ENCODE data around the gene CAPN2.

Gene CAPN2

DNA sequence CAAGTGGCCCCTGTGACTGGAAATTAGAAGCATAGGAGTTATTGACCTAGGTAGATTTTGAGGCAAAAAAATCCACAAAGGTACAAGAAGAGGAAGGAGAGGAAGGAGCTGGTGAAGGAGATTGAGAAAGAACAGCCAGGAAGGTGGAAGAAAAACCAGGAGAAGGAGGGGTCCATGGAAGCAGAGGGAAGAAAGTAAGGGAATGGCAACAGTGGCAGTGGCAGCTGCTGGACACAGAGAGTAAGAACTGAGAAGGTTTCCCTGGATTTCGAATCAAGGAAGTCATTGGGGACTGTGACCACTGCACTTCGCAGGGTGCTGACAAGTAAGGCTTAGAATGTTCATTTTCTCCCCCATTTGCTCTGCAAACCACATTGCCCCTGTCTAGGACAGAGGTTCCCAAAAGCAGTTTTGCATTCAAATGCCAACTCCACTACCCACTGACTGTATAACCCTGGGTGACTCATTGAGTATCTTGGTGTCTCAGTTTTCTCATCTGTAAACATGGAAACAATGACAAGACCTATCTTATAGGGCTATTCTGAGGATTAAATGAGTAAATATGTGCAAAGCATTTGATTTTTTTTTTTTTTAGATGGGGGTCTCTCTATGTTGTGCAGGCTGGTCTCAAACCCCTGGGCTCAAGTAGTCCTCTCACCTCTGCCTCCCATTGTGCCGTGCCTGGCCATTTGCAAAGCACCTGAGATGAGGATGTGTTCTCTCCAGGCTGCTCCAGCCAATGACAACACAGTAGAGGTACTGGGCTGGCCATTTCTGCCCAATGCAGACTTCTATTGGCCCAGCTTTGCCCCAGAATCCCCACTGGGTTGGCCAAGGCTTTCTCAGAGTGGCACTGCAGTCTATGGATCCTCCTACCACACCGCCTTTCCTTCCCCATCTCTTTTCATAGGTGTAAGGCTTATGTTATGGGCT is 9.3 kb upstream of the CAPN2 start:
- no peak for DNase-seq (ENCODE audit: low read depth, low spot score)

DNA sequence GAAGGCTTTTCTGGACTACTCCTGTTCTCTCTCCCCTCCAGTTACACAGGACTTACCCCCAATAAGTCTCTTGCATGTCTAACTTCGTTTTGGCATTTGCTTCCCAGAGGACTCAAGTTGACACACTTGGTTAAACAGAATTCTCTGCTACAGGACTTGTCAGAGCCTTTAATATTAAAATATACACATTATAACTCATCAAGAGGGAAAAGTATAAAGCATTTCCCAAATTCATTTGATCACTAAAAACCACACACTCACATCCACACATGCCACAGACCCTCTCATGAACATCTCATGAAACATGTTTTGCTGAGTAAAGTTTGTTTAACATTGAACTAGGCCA is 8.7 kb upstream of the CAPN2 start:
- DNase-seq (ENCODE audit: low read depth, low spot score): no peak

DNA sequence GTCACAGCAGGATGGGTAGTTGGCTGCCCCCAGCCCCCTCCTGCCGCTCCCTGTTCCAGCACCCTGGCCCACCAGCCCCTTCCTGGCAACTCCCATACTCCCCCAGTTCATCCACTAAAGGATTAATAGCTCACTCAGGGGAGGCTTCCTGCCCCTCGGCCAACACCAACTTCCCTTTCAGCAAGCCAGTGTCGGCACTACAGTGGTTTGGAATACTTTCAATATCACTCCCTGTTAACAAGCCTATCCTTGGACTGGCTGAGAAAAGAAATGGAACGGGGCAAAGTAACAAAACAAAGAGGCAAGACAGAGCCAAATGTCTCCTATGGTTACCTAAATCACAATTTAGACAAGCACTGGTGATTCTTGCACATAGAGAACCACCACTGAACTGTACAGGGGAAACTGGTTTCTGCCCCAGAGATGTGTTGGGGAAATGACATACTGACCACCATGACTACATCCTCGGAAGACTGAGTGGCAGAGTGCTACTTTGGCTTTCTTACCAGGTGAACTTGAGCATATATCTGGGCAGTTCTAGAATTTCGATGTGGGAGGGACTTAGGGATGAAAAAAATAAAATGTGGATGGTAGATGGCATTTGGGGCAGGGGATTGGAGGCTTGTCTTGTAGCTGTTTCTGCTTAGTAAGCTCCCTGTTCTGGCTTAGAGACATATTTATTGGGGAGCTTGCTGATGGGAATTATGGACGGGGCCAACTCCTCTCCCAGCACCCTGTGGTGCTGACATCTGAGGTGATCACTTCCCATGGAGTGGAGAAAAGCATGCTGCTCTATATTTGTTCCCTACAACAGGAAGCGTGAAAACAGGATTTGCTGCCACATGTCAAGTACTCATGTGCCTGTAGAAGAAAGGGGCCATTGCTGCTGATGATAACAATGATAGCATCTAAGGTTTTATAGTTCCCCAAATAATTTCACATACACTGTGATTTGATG is 7.1 kb upstream of the CAPN2 start:
- DNase-seq (ENCODE audit: low read depth, low spot score): no peak

DNA sequence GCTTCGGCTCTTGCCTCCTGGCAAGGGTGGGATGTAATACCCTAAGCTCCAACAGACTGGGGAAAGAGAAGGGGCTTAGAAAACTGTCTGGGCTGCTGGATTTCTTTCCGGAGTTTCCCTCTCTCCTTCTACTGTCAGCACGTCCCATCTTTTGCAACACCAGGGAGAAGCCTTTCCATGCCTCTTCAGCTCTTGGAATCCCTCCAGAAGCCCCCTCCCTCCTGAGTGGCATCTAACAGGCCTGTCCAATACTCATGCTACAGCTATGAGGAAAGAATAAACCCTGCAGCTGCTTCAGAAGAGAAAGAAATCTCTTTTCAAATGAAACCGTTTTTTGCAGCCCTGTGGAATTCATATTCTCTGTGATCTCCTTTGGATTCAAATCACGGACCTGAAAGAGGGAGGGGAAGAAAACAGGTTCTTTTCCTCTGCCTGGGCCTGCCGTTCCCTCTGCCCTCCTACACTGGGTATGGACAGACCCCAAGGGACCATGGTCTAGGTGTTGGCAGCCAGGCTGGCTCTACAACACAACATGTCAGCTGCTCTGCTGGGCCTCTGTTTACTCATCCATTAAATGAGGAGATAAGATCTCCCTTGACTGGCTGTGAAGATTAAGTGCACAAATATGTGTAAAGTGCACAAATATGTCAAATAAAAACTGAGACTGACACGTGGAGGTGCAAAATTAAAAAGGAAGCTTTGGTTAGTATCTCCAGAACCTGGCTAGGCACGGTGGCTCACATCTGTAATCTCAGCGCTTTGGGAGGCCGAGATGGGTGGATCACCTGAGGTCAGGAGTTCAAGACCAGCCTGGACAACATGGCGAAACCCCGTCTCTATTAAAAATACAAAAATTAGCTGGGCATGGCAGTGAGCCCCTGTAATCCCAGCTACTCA is 6.0 kb upstream of the CAPN2 start:
- DNase-seq (ENCODE audit: low read depth, low spot score): no peak

DNA sequence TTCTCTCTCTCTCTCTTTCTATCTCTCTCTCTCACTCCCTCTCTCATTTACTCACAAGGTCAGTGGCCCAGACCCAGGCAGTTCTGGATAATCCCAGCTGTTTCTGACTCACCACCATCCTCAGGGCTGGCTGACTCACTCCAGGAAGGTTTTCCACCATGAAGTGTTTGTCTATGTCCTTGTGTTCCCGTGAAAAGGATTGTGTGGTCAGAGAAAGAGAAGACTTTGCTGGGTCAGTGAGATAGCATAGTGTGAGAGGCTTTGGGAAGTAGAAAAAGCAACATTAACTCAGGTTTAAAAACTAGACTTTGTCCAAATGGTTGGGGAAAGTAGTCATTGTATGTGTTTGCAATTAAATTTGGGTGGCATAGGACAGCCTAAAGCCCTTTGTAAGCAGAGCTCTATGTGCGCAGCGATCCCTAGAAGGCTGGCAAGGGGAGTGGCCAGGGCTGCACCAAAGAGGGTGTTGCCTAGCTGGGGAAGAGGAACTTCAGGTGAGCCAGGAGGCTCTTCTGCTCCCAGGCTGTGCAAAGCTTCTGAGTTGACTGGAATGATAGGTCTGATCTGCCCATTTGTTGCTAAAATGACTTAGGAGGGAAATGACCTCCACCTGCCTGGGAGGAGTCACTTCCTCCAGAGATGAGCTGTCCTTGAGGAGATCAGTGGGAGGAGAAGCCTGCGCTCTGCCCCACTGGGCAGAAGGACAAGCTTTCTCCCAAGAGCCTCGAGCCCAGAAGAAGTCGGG is 4.9 kb upstream of the CAPN2 start:
- DNase-seq (ENCODE audit: low read depth, low spot score): no peak

DNA sequence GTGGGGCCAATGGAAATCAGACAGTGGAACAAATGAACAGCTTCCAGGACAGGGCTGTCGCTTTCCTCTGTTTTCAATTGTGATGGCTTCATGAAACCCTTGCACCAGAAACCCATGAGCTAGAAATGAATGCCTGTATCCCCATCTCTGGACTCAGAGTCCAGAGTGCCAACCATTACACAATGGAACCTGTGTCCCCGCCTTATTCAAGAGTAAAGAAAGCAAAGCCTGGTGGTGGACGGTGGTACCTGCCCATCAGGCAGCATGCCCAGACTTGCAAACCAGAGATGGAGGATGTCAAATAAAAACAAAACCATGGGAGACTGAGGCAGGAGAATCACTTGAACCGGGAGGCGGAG is 4.4 kb upstream of the CAPN2 start:
- no peak for DNase-seq (ENCODE audit: low read depth, low spot score)

DNA sequence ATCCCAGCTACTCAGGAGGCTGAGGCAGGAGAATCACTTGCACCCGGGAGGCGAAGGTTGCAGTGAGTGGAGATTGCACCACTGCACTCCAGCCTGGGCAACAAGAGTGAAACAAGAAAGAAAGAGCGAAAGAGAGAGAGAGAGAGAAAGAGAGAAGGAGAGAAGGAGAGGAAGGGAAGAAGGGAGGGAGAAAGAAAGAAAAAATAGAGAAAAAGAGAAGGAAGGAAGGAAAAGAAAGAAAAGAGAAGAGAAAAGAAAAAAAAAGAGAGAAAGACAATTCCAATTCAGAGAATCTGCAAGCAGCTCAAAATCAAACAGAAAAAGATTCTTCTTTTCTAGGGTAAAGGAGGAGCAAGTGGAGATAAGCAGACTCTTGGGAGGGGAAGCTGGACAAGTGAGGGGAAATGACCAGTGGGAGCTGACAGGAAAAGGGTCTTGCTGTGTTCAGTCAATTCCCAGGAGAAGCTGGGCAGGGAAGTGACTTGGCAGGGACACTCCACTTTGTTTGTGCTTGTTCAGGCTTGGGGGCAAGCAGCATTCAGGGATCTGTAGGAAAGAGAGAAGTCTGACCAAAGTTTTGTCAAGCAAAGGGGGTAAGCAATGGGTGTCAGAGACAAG is 3.6 kb upstream of the CAPN2 start:
- DNase-seq (ENCODE audit: low read depth, low spot score): no peak

DNA sequence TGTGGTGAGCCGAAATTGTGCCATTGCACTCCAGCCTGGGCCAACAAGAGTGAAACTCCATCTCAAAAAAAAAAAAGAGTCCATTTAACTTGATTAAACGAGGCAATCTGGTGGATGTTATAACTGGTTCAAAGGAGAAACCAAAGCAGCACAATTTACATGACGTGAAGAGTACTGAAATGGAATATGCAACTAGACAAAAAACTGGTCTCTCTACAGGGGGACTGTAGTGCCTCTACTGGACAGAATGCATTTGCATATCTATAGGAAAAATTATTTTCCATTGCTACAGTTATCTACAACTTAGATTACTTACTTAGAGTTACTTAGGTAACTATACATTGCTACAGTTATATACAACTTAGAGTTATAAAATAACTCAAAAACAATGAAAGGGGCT is 2.7 kb upstream of the CAPN2 start:
- DNase-seq (ENCODE audit: low read depth, low spot score): no peak

DNA sequence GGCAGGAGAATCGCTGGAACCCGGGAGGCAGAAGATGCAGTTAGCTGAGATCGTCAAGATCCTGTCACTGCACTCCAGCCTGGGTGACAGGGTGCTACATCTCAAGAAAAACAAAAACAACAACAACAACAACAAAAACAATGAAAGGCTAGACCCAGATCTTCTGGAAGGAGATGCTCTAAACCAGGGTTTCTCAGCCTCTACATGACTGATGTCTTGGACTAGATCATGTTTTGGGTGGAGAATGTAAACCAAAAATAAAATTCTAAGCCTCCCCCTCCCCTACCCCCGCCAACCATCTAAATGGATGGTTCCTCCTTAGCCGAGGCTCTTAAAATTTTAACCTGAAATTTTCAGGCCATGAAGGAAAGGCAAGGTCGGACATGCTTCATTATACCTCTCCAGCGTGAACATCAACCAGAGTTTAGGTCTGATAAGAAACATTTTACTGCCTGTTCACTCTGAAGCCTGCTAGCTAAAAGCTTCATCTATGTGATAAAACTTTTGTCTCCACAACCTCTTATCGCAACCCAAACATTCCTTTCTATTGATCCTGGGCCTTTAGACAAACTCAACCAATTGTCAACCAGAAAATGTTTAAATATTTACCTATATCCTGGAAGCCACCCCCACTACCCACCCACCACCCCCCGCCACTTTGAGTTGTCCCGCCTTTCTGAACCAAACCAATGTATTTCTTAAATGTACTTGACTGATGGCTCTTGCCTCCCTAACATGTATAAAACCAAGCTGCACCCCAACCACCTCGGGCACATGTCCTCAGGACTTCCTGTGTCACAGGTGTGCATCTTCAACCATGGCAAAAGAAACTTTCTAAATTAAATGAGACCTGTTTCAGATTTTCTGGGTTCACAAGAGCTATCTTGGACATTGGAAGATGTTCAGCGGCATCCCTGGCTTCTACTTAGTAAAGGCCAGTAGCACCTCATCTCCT is 1.9 kb upstream of the CAPN2 start:
- no peak for DNase-seq (ENCODE audit: low read depth, low spot score)

DNA sequence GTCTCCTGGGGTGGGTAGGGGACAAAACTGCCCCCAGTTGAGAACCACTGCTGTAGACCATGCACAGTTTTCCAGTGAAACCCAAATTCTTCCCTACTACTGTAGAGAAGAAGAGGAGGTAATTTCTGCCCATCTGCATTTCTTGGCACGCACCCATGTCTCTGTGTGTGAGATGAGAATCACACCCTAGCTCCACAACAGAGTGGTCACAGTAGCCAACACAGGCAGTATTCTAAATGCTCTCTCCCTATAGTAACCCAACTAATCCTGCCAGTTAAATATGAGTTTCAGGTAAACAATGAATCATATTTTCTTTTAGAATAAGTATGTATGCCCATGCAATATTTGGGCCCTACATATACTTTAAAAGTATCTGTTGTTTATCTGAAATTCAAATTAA is 1.2 kb upstream of the CAPN2 start:
- no peak for DNase-seq (ENCODE audit: low read depth, low spot score)

DNA sequence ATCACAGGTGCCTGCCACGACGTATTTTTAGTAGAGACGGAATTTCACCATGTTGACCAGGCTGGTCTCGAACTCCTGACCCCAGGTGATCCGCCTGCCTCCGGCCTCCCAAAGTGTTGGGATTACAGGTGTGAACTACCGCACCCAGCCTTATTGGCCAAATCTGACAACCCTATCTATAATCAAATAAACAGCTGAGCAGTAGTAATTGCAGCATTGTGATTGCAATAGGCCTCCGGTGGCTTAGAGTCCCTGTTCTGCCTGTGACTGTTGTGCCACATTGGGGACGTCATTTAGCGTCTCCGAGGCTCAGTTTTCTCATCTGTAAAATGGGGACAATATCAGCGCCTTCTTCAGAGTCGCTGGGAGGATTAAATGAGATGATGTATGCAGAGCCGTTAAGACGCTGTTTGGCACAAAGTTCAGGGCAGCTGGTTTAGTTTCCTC is 569 bp upstream of the CAPN2 start:
- DNase-seq (ENCODE audit: low read depth, low spot score): no peak

DNA sequence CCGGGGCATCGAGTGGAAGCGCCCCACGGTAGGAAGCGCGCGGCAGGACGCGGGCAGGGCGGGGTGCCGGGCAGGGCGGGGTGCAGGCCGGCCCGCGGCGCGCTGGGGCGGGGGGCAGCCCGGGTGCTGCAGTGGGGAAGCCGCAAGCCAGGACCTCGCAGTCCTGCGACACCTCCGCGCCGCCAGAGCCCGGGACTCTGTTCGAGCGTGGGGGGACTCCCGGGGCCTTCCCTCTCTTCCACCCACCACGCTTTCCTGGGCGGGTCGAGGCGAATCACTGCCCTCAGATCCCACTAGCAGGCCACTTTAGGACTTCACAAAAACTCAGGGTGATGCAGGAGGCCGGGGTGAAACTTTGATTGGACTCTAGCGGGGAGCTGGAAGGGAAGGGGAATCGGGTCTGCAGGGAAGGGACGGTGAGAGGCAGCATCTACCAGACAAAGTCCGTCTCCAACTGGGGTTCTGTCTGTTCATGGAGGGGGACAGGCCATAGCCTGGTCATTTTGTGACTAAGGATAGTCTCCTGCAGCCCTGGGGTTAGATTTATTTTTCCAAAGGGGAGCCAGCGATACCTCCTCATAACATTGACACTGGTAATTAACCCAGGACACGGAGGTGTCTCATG is 623 bp downstream of the CAPN2 start:
- no peak for DNase-seq (ENCODE audit: low read depth, low spot score)

DNA sequence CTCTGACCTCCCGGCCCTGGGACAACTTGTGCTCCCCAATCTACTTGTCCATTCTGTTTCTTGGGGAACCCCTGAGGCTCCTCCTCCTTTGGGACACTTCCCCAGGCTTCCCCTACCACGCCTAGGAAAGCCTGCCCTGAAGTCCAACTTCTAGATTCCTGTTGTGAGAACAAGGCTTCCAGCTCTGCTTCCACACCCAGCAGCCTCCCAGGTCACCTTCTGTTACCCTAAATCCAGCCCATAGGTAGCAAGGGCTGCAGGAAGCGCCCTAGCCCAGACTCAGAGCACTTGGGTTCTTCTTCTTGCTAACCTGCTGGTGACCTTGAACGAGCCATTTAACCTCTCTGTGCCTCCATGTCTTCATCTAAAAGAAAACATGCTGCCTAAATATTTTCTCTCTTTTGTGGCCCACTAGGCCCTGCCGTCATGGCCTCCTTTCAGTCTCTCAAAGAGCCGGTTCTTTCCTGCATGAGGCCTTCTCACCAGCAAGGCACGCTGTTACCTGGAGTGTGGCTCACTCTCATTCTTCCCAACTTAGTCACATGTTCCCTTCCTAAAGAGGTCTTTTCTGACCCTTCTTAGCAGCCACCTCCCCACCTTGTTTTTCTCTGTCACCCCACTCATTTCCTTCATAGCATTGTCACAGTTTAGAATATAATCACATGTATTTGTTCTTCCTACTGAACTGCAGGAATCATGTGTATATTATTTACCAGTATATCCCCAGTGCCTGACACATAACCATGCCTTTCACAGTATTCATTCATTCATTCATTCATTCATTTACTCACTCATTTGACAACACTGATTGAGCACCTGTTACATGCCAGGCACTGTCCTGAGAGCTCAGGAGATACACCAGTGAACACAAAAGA is 1.4 kb downstream of the CAPN2 start:
- no peak for DNase-seq (ENCODE audit: low read depth, low spot score)

DNA sequence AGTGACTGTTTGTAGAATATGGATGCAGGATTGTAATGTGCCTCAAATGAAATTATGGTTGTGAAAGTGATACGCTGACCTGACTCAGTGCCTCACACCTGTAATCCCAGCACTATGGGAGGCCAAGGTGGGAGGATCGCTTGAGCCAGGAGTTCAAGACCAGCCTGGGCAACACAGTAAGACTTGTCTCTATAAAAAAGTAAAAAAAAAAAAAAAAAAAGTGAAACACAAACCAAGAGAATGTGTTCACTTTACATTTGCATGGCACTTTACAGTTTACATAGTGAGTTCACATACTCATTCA is 2.0 kb downstream of the CAPN2 start:
- DNase-seq (ENCODE audit: low read depth, low spot score): no peak

DNA sequence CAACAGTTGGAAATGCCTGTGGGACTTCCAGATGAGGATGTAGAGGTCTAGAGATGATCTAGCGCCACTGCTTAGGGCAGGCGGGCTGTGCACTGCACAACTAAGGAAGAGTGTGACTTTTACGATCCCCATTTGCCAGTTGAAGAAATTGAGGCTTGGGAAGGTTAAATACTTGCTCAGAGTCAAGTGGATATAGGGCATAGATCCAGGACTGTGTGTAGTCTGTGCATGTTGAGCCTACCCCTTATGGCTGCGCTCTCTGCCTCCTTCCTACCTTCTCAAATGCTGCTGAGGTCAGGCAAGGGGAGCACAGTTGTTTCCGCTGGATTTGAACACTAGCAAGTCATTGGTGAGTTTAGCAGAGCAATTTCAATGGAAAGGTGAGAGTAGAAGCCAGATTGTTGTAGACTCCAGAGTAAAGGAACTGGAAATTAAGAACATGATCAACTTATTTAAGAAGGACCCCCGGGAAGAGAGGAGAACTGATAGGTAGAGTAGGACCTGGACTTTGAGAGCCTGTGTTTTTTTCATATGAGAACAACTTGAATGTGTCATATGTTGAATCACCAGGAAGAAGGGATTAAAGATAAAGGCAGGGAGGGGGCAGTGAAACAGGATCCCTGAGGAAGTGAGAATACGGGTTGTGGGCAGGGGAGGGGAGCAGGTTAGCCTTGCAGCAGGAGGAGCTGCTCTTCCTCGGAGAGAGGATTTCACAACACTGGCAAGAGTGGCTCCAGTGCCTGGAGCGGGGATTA is 2.7 kb downstream of the CAPN2 start:
- DNase-seq (ENCODE audit: low read depth, low spot score): no peak

DNA sequence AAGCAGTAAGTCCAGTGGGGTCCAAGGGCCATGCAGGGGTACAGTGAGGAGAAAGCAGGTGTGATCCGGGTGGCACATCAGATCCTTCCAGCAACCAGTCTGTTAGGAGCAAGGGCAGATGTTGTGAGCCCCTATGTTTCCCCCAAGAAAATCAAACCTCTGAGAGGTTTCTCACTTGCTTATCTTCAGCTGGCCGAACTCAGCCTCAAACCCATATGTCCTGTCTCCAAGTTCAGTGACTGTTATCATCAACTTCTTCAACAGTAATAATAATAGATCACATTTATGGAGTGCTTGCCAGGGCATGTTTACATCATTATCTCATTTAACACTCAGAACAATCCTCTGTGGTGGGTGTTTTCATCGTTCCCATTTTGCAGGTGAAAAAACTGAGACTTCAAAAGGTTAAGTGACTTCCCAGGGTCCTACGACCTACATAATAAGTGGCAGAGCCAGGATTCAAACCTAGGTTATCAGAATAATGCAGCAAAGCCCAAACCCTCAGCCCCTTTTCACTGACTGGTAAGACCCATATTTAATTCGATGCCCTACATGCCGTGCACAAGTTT is 3.3 kb downstream of the CAPN2 start:
- no peak for DNase-seq (ENCODE audit: low read depth, low spot score)

DNA sequence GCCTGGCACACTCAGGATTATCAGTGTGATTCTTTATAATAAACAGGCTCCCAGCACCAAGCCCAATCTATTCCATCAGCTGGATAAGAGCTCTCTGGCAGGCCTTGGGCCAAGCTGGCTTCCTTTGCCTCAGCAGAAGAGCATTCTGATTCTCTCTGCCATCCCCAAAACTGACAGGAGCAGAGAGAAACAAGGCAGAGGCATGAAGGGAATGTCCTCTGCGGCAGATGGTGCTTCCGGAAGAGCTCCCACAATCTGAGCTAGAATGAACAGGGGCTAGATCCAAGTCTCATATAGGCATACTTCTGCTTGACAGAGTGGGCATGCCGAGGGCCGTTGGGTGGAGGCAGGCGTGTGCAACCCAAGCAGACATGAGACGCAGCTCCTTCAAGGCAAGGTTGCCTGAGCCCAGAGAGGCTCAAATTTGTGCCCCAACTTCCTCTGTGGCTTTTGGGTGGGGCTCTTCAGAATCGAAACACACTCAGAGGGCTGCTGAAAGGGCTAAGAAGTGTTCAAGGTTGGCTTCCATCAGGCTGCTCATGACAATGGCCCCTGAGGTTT is 4.0 kb downstream of the CAPN2 start:
- no peak for DNase-seq (ENCODE audit: low read depth, low spot score)

All from iPS DF 19.7 (cell line).